ACC112 (cell line): ENCODE results near the gene IRF5.

Source experiments
- H2AFZ ChIP-seq: fragments of 200-600 bp; sonication (generic); one replicate; pipeline ENCODE4 v1.6.0; 2017; ENCODE audit warnings: antibody characterized with exemption, low read length; ENCODE audit not compliant: unreplicated experiment
- H3K27ac ChIP-seq: fragments of 200-600 bp; sonication (generic); 2 replicates; pipeline ENCODE4 v1.5.1; 2014; ENCODE audit warnings: low read depth, mild to moderate bottlenecking, antibody characterized with exemption, low read length, moderate library complexity
- H3K27me3 ChIP-seq: fragments of 200-600 bp; sonication (generic); 2 replicates; pipeline ENCODE4 v1.6.1; 2014; ENCODE audit warnings: mild to moderate bottlenecking, antibody characterized with exemption, low read length, moderate library complexity, mixed read lengths; ENCODE audit not compliant: insufficient read depth
- H3K36me3 ChIP-seq: fragments of 200-600 bp; sonication (generic); 2 replicates; pipeline ENCODE4 v1.6.1; 2016; ENCODE audit warnings: mild to moderate bottlenecking, antibody characterized with exemption, low read length, moderate library complexity, mixed read lengths; ENCODE audit not compliant: insufficient read depth
- H3K4me1 ChIP-seq: fragments of 200-600 bp; sonication (generic); one replicate; pipeline ENCODE4 v1.6.1; 2016; ENCODE audit warnings: low read length, mixed read lengths; ENCODE audit not compliant: insufficient read depth, unreplicated experiment, control insufficient read depth
- H3K4me3 ChIP-seq: fragments of 200-600 bp; sonication (generic); 2 replicates; pipeline ENCODE4 v1.5.1; 2014; ENCODE audit warnings: mild to moderate bottlenecking, low read depth, low read length
- H3K79me2 ChIP-seq: fragments of 200-600 bp; sonication (generic); one replicate; pipeline ENCODE4 v1.6.0; 2016; ENCODE audit warnings: low read length; ENCODE audit not compliant: control insufficient read depth, unreplicated experiment, insufficient read depth

The IRF5 gene

DNA sequence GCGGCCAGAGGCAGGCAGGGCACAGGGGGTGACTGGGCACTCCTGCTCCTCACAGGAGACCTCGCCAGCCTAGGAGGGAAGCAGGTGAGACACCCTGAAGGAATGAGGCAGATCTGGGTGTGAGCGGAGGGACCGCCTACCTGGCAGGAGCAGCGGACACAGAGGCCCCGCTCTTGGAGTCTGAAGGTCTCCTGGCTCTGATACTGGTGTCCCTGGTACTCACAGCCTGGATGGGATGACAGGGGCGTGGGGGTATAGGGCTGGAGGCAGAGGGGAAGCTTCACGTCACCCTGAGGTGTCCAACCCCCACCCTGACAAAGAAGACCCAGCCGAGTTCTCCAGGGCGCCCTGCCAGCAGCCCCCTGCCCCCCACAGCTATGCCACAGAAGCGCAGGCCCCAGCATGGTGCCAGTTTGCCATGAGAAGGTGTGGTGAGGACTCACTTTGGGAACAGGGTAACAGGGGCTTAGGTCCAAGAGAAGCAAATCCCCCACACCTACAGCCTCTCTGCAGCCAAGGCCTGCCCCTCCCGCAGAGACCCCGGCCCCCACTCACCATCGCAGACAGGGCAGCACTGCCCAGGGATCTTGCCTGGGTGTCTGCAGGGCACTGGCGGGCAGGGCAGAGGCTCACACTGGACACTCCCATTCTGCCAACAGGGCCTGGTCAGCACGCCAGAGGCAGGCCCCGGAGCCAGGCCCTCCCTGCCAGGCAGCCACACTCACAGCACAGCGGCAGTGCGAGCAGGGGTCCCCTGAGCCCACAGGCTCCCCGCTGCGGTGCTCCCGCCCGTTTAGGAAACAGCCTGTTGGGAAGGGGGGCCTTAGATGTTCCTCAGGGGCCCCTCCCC lies 44.3 kb upstream of the IRF5 start:
- H3K27me3 ChIP-seq, result peaks cover 17% of the 10 kb centered on the region; the same call in 1 of the 2 replicates
- no peaks in the 10 kb centered on the region for H3K4me1 ChIP-seq
- H2AFZ ChIP-seq, result no peak overlapping the region
- no peak overlapping the region for H3K27ac ChIP-seq
- H3K79me2 ChIP-seq, result no peaks in the 10 kb centered on the region
- no peaks in the 10 kb centered on the region for H3K36me3 ChIP-seq
- no peak overlapping the region for H3K4me3 ChIP-seq

DNA sequence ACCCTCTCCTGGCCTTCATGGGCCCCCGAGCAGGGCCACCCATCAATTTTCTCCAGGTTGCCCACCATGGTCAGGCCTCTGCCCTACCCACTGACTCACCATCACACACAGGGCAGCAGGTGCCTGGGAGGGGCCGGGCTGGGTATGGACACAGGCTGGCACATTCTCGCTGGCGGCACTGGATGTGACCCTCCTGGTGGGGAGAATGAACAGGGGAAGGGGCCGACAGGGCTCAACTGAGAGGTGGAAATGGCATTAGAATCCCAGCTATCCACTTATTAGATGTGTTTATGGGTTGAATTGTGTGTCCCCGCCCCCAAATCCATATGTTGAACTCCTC lies 43.7 kb upstream of the IRF5 start:
- Histone ChIP-seq H3K4me3 (no peak overlapping the region), H3K27ac (no peak overlapping the region), H3K4me1 (no peaks in the 10 kb centered on the region), H3K27me3 (peaks cover 17% of the 10 kb centered on the region; the same call in 1 of the 2 replicates), H3K79me2 (no peaks in the 10 kb centered on the region), H3K36me3 (no peaks in the 10 kb centered on the region), H2AFZ (no peak overlapping the region)

DNA sequence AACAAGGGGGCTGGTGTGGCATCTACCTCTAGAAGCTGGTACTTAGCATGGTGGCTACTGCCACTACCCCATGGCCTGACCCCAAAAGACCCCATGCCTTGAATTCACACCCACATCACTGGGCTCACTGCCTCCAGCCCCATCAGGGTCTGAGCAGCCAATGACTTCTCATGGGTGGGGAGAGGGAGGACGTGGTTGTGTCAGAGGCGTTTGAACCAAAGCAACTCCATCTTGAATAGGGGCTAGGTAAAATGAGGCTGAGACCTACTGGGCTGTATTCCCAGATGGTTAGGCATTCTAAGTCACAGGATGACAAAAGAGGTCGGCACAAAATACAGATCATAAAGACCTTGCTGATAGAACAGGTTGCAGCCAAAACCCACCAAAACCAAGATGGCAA lies 42.4 kb upstream of the IRF5 start:
- Histone ChIP-seq H3K79me2 (no peaks in the 10 kb centered on the region), H3K27me3 (peaks cover 18% of the 10 kb centered on the region; the same call in 1 of the 2 replicates), H3K36me3 (no peaks in the 10 kb centered on the region; the same call in 1 of the 2 replicates), H3K4me3 (no peak overlapping the region), H3K4me1 (no peaks in the 10 kb centered on the region), H3K27ac (no peak overlapping the region), H2AFZ (no peak overlapping the region)

DNA sequence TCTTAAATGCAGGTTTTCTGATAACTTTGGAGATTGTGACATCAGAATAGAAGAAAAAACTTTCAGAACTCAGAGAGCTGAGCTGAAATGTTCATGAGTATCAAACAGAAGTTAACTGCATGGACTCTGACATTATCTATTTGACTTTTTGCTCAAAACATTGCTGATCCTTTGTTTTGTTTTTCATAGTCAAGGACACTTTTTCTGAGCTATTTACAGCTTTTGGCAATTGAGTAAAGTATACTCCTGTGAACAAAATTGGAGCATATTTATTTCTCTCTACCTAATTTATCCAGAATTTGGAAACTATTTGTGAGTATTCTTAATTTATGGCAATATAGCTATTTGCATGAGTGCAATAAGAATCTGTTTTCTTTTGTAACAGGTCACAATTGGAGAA lies 38.3 kb upstream of the IRF5 start:
- Histone ChIP-seq H3K27me3 (peaks cover 7% of the 10 kb centered on the region; the same call in 1 of the 2 replicates), H2AFZ (no peak overlapping the region), H3K79me2 (no peaks in the 10 kb centered on the region), H3K4me1 (peaks cover 9% of the 10 kb centered on the region), H3K27ac (no peak overlapping the region), H3K36me3 (no peaks in the 10 kb centered on the region; the same call in 1 of the 2 replicates), H3K4me3 (no peak overlapping the region)

DNA sequence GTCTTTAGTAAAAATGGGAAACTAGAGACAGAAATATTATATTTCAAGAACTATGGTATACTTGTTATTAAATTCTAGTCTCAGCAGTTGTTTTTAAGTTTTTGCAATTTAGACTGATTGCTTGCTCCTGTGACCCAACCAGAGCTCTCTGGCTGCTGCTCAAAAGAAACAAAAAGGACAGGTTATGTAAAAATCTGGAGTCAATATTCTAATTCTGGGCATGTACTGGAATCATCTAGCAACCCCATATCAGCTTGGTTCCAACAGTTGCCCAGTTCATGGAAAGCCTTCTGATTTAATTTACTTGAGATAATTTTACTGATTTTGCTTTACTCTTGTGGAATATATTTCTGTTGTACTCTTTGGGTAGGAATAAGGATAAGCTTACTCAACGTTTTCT lies 37.5 kb upstream of the IRF5 start:
- Histone ChIP-seq H3K27ac (no peak overlapping the region), H2AFZ (no peak overlapping the region), H3K4me3 (no peak overlapping the region), H3K4me1 (peaks cover 9% of the 10 kb centered on the region), H3K79me2 (no peaks in the 10 kb centered on the region), H3K27me3 (peaks cover 7% of the 10 kb centered on the region; the same call in 1 of the 2 replicates), H3K36me3 (no peaks in the 10 kb centered on the region; the same call in 1 of the 2 replicates)

DNA sequence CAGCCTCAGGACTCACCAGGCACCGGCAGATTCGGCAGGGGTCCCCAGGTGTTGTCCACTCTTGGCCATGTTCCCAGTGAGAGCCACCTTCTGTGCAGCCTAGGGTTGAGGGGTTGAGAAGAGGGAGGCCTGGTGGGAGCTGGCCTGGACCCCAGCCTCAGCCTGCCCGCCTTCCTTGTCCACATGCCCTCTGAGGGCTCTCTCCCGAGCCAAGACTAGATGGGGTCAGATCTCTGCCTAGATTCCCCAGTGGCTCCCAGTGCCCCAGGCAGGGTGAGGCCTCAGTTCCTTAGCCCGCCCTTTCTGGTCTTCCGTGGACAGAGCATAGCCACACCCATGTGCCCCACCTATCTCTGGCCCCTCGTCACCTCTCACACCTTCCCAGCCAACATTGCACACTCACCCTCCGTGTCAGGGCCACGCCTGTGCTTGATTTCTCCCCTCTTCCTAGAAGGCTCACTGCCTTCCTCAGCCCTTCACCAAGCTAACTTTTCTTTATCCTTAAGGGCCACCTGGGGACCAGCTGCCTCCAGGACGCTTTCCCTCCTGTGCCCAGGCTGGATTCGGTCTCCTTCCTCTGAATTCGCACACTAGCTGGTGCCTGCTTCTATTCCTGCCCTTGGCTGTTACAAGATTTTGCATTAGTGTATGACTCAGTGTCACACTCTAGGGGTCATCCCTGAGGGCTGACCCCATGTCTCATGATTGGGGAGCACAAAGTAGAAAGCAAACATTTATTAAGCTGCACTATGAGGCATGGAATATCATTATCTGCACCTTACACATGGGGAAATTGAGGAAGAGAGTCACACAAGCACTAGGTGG lies 34.8 kb upstream of the IRF5 start:
- no peak overlapping the region for H3K4me3 ChIP-seq
- H3K27ac ChIP-seq, result no peak overlapping the region
- no peaks in the 10 kb centered on the region for H3K79me2 ChIP-seq
- H2AFZ ChIP-seq, result no peak overlapping the region
- no peaks in the 10 kb centered on the region; the same call in 1 of the 2 replicates for H3K36me3 ChIP-seq
- H3K27me3 ChIP-seq, result peaks cover 19% of the 10 kb centered on the region
- H3K4me1 ChIP-seq, result peaks cover 9% of the 10 kb centered on the region

DNA sequence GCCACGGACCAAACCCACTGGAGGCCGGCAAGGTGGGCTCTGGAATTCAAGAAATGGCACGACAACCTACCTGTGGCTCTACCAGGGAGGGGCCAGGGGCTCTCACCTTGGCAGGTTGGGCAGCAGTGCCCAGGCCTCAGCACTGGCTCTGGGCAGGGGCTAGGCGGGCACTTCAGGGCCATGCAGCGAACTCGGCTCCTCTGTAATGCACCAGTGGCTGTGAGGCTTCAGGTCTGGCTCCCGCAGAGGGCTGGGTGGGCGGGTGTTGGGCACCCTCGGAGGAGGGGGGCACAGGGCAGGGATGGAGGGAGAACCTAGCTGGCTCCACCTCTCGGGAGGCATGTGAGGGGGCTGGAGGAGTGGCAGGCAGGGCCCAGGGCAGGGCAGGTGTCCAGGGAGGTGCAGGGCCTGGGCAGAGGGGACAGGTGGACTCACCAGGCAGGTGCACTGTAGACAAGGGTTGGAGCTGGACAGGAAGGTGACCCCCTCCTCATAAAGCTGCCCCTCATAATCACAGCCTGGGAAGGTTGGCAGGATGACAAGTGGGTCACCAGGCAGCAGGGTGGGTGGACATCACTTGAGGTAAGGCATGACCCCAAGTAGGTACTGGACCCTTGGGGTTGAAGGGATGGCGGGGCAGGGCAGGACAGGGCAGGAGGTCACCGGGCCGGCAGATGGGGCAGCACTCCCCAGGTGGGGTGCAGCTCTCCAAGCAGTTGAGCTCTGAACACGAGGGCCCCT lies 33.9 kb upstream of the IRF5 start:
- H3K4me1 ChIP-seq, result peaks cover 9% of the 10 kb centered on the region
- H3K27me3 ChIP-seq, result peaks cover 26% of the 10 kb centered on the region
- no peaks in the 10 kb centered on the region for H3K79me2 ChIP-seq
- no peak overlapping the region for H2AFZ ChIP-seq
- no peak overlapping the region for H3K4me3 ChIP-seq
- H3K36me3 ChIP-seq, result no peaks in the 10 kb centered on the region; the same call in 1 of the 2 replicates
- H3K27ac ChIP-seq, result no peak overlapping the region

DNA sequence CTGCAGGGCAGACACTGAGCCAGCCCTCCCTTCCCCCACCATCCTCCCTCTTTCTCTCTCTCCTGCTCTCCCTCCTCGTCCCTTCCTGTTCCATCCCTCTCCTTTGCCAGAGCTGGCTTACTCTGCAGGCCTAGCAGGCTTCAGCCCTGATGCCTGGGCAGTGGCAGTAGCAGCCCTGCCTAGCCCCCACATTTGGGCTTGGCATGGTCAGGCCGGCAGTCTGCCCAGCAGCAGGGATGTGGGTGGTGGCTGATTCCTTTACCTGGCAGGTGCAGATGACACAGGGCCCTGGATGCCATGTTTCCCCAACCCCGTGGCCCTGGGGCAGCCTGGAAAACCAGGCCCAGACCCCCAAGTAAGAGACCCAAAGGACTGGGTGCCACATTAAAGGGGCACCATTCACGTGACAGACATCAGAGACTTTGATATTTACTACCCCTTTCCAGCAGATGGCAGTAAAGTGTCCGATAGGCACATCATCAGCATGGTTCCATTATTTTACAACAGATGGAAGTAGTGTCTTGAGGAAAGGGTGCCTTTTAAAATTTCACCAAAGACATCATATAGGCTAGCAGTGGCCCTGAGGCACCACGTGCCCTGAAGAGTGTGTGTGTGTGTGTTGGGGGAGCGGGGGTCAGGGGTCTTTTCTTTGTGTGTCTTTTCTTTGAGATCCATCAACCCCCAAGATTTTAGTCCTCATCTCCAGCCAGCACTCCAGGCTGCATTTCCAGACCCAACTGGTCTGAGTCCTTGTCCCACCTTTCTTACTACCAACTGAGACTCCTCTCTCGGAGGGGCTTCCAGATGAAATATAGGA lies 33.1 kb upstream of the IRF5 start:
- H3K79me2 ChIP-seq, result no peaks in the 10 kb centered on the region
- peaks cover 29% of the 10 kb centered on the region for H3K27me3 ChIP-seq
- no peak overlapping the region for H3K4me3 ChIP-seq
- H3K36me3 ChIP-seq, result no peaks in the 10 kb centered on the region; the same call in 1 of the 2 replicates
- H2AFZ ChIP-seq, result no peak overlapping the region
- H3K27ac ChIP-seq, result no peak overlapping the region
- peaks cover 9% of the 10 kb centered on the region for H3K4me1 ChIP-seq

DNA sequence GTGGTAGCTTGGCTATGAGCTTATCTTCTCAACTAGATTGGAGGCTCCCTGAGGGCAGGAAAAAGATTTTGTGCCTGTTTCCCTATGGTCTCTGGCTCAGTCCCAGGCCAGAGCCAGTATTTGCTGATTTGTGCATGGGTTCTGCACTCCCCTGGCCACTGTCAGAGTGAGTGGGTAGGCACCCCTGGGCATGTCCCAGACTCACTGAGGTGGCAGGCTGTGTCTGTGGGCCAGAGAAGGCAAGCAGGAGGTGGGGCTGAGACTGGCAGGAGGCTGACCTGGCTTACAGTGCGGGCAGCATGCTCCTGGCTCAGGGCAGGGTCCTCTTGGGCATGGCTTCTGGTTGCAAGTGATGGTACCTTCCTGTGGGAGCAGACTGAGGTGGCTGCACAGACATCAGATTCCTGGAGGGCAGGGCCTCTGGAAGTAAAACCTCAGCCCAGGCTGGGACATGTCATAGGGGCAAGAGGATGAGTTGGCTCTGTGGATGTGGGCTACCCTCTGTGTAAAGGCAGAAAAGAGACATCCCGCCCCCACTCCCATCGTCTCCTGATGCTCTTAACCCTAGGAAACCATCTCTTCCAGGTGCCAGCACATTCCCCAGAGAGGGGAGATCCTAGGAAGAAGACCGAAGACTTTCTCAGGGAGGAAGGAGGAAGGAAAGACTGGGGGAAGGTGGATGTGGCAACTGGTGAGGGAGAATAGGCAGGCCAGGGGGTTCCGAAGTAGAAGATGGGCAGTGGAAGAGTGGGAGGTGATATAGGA lies 31.5 kb upstream of the IRF5 start:
- Histone ChIP-seq H3K36me3 (no peaks in the 10 kb centered on the region), H2AFZ (no peak overlapping the region), H3K79me2 (no peaks in the 10 kb centered on the region), H3K27ac (no peak overlapping the region), H3K4me1 (peaks cover 9% of the 10 kb centered on the region), H3K4me3 (no peak overlapping the region), H3K27me3 (peaks cover 41% of the 10 kb centered on the region)
